Measurements from ENCODE around the gene ERC2. TPM values are rescaled to one million over a fixed set of nuclear protein-coding genes. Genes with fewer than 3 reads are reported as not detected.

Gene ERC2
- total and polyA plus RNA-seq, 2 of the 8 experiments (the other 6 are each of a cell fraction or from before 2014, with no cell fraction given) = 16.4 to 22.8 TPM

DNA sequence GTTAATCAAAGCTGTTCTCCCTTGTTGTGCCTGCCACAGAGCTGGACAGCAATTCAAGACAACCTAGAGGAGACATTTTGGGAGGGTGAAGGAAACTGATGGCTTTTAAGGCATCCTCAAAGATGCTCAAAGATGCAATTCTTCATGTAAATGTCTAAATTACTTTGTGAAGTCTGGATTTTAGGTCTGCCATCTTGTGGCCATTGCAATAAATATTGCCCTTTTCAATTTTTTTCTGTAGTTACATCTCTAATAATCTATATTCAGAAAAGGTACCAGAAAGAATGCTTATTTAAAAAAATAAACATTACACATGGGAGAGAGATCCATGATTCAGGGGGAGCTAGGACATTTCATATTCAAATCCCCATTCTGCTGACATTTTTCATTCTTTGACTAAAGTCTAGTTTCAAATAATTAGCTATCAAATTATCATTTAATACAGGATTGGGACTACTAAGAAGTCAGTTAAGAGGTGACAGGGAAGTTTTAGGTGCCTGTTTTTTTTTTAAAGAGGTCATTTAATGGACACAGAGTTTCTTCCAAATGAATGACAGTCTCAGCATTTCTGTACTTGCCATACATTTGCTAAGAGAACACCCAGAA is 721.4 kb downstream of the ERC2 start:
- H3K4ac ChIP-seq (replicated peaks; ENCODE audit: insufficient read length, low read depth, low read length) = no peak overlapping the region
- no peak overlapping the region for H3K18ac ChIP-seq (ENCODE audit: extremely low read depth, low read length)
- H2BK5ac ChIP-seq (ENCODE audit: low read depth, low read length) = no peak overlapping the region
- no peak overlapping the region for H2AFZ ChIP-seq (ENCODE audit: low read length)
- H2AK5ac ChIP-seq (ENCODE audit: low read depth, low read length) = no peak overlapping the region
- H3K79me1 ChIP-seq (ENCODE audit: low read depth, low read length) = no peaks in the 10 kb centered on the region
- no peaks in the 10 kb centered on the region for H3K79me2 ChIP-seq (ENCODE audit: control insufficient read depth in 1 of 2, insufficient read depth in 2 of 2, low read length in 2 of 2)
- ChIA-PET POLR2A (ENCODE audit: partially characterized antibody) (no interaction called here), CTCF (ENCODE audit: partially characterized antibody) (interaction anchor here (0.6 to 3.1 kb wide), 24 partner anchors 8 to 1120 kb away, joined by 3 to 15 read pairs (median 4); partner anchors contain the start of gene WNT5A)
- DNase-seq (ENCODE audit: low read depth in 1 of 2, low spot score in 2 of 2) (no peak), FAIRE-seq (no peak)
- peaks cover 0 to 1% (median 0%) of the 10 kb centered on the region in 4 experiments; a peak in 1 of 7 replicates for H3K27me3 ChIP-seq (replicated peaks in 1 of 4; ENCODE audit: control insufficient read depth in 3 of 4, extremely low read depth in 1 of 4, insufficient read depth in 3 of 4, low read length in 3 of 4)
- H4K20me1 ChIP-seq (replicated peaks in 1 of 2; ENCODE audit: control insufficient read depth in 1 of 2, insufficient read depth in 2 of 2, low read length in 2 of 2) = no peaks in the 10 kb centered on the region
- no peak overlapping the region for H2BK120ac ChIP-seq (replicated peaks; ENCODE audit: low read depth, low read length)
- H3K27ac ChIP-seq (ENCODE audit: low read depth, low read length) = no peak overlapping the region
- H2BK15ac ChIP-seq (ENCODE audit: low read length) = 0 out of 2 replicates have a peak overlapping the region, but pooled peaks have one; percentile 74
- H3K9me3 ChIP-seq (ENCODE audit: insufficient read depth in 2 of 2, low read depth in 1 of 2, low read length in 1 of 2) = no peaks in the 10 kb centered on the region
- H3K36me3 ChIP-seq (ENCODE audit: control insufficient read depth in 2 of 4, insufficient read depth in 4 of 4, low read length in 3 of 4) = no peaks in the 10 kb centered on the region
- no peak for TF ChIP-seq EP300 (IDR thresholded peaks at IDR 0.05; ENCODE audit: borderline replicate concordance in 1 of 2, low read depth in 2 of 2, low read length in 2 of 2)
- TF ChIP-seq, protein P1, sequence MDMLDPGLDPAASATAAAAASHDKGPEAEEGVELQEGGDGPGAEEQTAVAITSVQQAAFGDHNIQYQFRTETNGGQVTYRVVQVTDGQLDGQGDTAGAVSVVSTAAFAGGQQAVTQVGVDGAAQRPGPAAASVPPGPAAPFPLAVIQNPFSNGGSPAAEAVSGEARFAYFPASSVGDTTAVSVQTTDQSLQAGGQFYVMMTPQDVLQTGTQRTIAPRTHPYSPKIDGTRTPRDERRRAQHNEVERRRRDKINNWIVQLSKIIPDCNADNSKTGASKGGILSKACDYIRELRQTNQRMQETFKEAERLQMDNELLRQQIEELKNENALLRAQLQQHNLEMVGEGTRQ (IDR thresholded peaks at IDR 0.05; ENCODE audit: low read length) = no peak
- TF ChIP-seq, protein P2, sequence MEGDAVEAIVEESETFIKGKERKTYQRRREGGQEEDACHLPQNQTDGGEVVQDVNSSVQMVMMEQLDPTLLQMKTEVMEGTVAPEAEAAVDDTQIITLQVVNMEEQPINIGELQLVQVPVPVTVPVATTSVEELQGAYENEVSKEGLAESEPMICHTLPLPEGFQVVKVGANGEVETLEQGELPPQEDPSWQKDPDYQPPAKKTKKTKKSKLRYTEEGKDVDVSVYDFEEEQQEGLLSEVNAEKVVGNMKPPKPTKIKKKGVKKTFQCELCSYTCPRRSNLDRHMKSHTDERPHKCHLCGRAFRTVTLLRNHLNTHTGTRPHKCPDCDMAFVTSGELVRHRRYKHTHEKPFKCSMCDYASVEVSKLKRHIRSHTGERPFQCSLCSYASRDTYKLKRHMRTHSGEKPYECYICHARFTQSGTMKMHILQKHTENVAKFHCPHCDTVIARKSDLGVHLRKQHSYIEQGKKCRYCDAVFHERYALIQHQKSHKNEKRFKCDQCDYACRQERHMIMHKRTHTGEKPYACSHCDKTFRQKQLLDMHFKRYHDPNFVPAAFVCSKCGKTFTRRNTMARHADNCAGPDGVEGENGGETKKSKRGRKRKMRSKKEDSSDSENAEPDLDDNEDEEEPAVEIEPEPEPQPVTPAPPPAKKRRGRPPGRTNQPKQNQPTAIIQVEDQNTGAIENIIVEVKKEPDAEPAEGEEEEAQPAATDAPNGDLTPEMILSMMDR (IDR thresholded peaks at IDR 0.05; ENCODE audit: control extremely low read depth in 1 of 3, insufficient read depth in 1 of 3, low read depth in 1 of 3, low read length in 3 of 3) = no peak; a peak in 1 of 4 replicates
- no peak for TF ChIP-seq JUN (IDR thresholded peaks at IDR 0.05; ENCODE audit: low read depth, low read length)
- TF ChIP-seq RAD21 (IDR thresholded peaks at IDR 0.05 in 1 of 2, conservative IDR thresholded peaks at IDR 0.05 in 1 of 2; ENCODE audit: low read depth in 2 of 2, low read length in 2 of 2) = peak; percentile 19 to 24; a peak in 3 of 4 replicates
- no peak overlapping the region for H4K8ac ChIP-seq (ENCODE audit: extremely low read depth, insufficient read depth, low read length)
- no peaks in the 10 kb centered on the region for H3K23me2 ChIP-seq (ENCODE audit: low read depth, low read length)
- H3K14ac ChIP-seq (ENCODE audit: insufficient read length) = no peak overlapping the region
- no peak overlapping the region for H3K4me3 ChIP-seq (ENCODE audit: extremely low read depth in 1 of 4, insufficient read depth in 2 of 4, low read depth in 3 of 4, low read length in 4 of 4)
- H3K4me2 ChIP-seq (ENCODE audit: insufficient read depth in 1 of 2, low read depth in 2 of 2, low read length in 2 of 2) = no peak overlapping the region
- no peaks in the 10 kb centered on the region for H3K4me1 ChIP-seq (replicated peaks in 1 of 4; ENCODE audit: control insufficient read depth in 3 of 4, insufficient read depth in 4 of 4, low read length in 3 of 4)
- no peak overlapping the region for H2BK12ac ChIP-seq (ENCODE audit: low read depth, low read length)
- H3K56ac ChIP-seq (replicated peaks; ENCODE audit: insufficient read length, low read depth, low read length) = no peak overlapping the region
- no peak overlapping the region for H2BK20ac ChIP-seq (ENCODE audit: low read length)
- no peak overlapping the region for H3K9ac ChIP-seq (replicated peaks in 1 of 4; ENCODE audit: extremely low read depth in 1 of 4, low read depth in 3 of 4, low read length in 3 of 4)
- no peak overlapping the region for H4K5ac ChIP-seq (ENCODE audit: insufficient read length, low read depth, low read length)
- H3K23ac ChIP-seq (ENCODE audit: insufficient read length) = no peak overlapping the region
- no peak overlapping the region for H4K91ac ChIP-seq (replicated peaks; ENCODE audit: insufficient read length, low read length)

Data from H1 (cell line).